CD4-positive, alpha-beta T cell treated with Interleukin-4 for 1 hour (primary cell): ENCODE measurements around the gene FOXJ1.
A peak's percentile ranks its signal among the peaks of the same experiment; 100 is the strongest.

ENCODE experiments used
- DNase-seq, 2 donors: peaks; one replicate each; pipeline ENCODE4 v3.0.0-alpha.2; 2020 to 2022

The FOXJ1 gene

GRCh38 chr17:76159157-76159556 is 18.1 kb upstream of the FOXJ1 start:
- DNase-seq: no peak

- no peak for DNase-seq
Observed at GRCh38 chr17:76157759-76158158, 16.7 kb upstream of the FOXJ1 start.

- DNase-seq: no peak
Observed at GRCh38 chr17:76156662-76156991, 15.6 kb upstream of the FOXJ1 start.

- DNase-seq: no peak
Observed at GRCh38 chr17:76155988-76156661, 15.1 kb upstream of the FOXJ1 start.

GRCh38 chr17:76154936-76155845 is 14.1 kb upstream of the FOXJ1 start:
- DNase-seq: no peak

GRCh38 chr17:76154292-76154691 is 13.2 kb upstream of the FOXJ1 start:
- no peak for DNase-seq

GRCh38 chr17:76153640-76154039 is 12.6 kb upstream of the FOXJ1 start:
- no peak for DNase-seq

- no peak for DNase-seq
Observed at GRCh38 chr17:76153202-76153601, 12.2 kb upstream of the FOXJ1 start.

- no peak for DNase-seq
Observed at GRCh38 chr17:76152591-76152990, 11.5 kb upstream of the FOXJ1 start.

GRCh38 chr17:76151896-76152454 is 10.9 kb upstream of the FOXJ1 start:
- DNase-seq: peak; percentile 47

GRCh38 chr17:76150712-76151622 is 9.9 kb upstream of the FOXJ1 start:
- no peak for DNase-seq

GRCh38 chr17:76149214-76149613 is 8.2 kb upstream of the FOXJ1 start:
- DNase-seq: no peak

GRCh38 chr17:76148015-76148326 is 6.9 kb upstream of the FOXJ1 start:
- DNase-seq: no peak

- no peak for DNase-seq
Observed at GRCh38 chr17:76147211-76148014, 6.4 kb upstream of the FOXJ1 start.

GRCh38 chr17:76146053-76146851 is 5.2 kb upstream of the FOXJ1 start:
- DNase-seq: no peak

- DNase-seq: peak; percentile 61 to 64
Observed at GRCh38 chr17:76145231-76146052, 4.4 kb upstream of the FOXJ1 start.

- DNase-seq: no peak
Observed at GRCh38 chr17:76142585-76143041, 1.6 kb upstream of the FOXJ1 start.

GRCh38 chr17:76142039-76142584 is 1.1 kb upstream of the FOXJ1 start:
- no peak for DNase-seq

GRCh38 chr17:76140661-76141211 is 309 bp downstream of the FOXJ1 start:
- DNase-seq: no peak
